NCI-H82 treated with DMSO at 0.1 percent for 48 hours (cell line): ENCODE measurements around the gene TMEM175.

Experiments used
- DNase-seq: peaks from one replicate; lab custom pipeline; 2025; ENCODE audit not compliant: unreplicated experiment; lab: John Stamatoyannopoulos, UW

Gene TMEM175, protein sequence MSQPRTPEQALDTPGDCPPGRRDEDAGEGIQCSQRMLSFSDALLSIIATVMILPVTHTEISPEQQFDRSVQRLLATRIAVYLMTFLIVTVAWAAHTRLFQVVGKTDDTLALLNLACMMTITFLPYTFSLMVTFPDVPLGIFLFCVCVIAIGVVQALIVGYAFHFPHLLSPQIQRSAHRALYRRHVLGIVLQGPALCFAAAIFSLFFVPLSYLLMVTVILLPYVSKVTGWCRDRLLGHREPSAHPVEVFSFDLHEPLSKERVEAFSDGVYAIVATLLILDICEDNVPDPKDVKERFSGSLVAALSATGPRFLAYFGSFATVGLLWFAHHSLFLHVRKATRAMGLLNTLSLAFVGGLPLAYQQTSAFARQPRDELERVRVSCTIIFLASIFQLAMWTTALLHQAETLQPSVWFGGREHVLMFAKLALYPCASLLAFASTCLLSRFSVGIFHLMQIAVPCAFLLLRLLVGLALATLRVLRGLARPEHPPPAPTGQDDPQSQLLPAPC

DNA sequence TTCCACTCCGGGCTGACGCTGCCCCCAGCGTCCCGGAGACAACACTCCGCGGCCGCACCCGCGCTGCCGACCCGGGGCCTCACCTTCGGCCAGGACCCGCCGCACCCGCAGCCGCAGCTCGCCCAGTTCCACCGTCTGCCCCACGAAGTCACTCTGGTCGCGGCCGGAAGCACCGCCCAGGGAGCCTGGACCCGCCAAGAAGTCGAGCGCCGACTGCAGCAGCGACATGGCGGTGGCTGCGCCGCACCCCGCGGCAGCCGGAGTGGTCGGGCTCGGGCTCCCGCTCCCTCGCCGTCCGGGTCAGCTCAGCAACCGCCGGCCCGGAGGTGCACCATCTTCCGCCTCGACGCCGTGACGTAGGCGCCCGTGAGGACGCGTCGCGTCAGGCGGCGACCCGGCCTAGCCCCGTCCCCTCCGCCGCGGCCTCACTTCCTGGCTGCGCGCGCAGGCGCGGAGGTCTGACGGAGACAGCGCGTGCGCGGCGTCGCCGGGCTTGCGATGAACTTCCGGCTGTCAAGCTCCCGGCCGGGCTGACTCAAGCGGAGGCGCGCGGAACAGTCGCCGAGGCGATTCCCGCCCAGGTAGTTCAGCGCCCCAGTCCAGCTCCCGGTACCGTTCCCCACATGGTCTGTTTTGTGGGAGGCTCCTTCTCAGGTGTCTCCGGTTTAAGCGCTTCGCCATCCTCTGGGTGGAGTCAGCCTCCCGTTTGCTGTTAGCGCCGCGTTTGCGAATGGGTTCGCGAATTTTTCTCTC is at the start of gene TMEM175, which contains the start of gene GAK:
TSS of gene TMEM175 (plus strand) at position 501 of the 753 bp plus-strand sequence. CDS start 15,280 bp downstream, outside the sequence.
TSS of gene GAK (minus strand) at position 357 of the 753 bp plus-strand sequence. CDS start at position 228, 129 bp downstream.
- DNase-seq = peak; percentile 50

DNA sequence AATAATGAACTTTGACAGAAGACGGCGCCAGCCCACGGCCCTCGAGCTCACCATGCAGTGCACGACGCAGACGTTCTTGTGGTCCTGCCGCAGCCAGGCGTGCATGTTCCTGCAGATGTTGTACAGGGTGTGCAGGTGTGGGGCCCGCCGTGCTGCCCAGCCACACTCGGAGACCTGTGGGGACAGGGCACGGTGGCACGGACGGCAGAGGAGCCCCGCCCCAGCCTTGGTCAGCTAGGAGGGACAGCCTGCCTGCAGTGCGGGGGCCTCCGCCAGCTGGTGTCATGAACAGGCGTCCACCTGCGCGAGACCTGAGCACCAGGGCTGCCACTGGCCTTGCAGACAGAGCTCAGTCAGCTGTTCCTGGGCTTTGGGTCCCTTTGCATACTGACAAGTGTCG is 49.6 kb upstream of the TMEM175 start:
- DNase-seq = no peak

DNA sequence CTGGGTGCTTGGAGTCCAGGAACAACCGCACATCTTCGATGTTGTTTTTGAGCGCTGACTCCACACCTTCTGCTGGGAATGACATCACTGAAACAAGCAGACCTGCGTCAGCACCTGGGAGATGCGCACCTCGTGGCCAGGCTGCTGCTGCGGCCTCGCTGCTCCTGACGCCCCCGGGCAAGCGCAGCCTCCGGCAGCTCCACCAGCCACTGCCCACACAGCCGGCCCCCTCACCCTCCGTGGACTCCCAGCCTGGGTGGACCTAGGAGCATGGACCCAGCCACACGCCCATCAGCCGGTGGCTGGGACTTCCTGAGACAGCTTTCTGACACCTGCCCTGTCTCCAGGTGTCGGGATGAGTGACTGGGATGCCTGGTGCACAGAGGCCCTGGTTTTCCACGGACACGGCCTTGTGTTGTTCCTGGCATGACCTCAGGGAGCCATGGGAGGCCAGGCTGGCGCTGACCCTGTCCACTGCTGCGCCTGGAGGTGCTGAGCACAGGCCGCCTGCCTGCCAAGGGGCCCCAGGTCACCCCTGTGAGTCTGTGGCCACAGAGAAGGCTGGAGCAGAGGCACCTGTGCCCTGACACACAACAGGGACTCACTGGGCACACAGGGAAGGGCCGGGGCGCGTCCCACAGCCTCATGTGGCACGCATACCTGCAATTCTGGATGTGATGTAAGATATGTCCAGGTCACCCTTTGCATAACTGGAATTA is 48.7 kb upstream of the TMEM175 start:
- no peak for DNase-seq

DNA sequence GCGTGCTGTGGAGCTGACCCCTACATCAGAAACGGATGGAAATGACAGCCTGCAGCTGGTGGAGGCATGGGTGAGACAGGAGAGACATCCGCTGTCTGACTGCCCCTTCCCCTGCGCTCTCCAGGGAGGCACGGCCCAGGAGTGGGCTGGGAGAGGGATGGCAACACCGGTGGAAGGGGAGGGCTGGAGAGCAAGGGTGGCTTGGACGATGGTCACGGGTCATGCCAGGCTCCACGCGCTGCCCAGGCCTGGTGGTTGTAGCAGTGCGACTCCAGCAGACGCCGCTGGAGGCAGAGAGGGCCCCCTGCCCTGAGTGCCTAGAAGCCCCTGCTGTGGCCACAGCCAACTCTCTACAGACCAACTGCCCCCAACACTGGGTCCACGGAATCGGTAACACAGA is 48.0 kb upstream of the TMEM175 start:
- DNase-seq = no peak

DNA sequence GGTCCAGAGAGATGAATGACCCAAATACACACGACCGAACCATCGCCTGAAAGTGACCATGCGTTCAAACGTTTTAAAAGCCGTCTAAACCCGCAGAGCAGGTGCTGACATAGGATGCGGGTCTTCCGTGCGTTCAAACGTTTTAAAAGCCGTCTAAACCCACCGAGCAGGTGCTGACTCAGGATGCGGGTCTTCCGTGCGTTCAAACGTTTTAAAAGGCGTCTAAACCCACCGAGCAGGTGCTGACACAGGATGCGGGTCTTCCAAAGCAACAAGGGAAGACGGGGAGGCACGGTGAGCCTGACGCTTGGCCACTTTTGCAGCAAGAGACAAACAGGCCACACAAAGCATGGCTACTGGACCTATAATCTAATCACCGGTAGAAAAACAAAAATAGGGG is 47.4 kb upstream of the TMEM175 start:
- no peak for DNase-seq

DNA sequence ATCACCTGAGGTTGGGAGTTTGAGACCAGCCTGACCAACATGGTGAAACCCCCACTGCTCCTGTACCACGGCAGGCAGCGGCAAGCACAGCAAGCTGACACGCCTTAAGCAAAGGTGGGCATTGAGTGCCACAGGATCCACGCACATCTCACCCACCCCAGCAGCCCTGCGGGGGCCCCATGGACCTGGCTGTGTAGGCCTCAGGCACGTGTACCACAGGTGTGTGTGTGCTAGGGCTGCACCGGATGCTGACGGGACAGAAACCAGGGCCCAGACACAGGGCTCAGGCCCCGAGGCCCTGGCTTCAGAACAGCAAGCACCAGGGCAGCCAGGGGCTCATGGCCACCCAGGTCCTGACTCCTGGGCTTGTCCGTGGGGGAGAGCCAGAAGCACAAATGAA is 46.9 kb upstream of the TMEM175 start:
- no peak for DNase-seq

DNA sequence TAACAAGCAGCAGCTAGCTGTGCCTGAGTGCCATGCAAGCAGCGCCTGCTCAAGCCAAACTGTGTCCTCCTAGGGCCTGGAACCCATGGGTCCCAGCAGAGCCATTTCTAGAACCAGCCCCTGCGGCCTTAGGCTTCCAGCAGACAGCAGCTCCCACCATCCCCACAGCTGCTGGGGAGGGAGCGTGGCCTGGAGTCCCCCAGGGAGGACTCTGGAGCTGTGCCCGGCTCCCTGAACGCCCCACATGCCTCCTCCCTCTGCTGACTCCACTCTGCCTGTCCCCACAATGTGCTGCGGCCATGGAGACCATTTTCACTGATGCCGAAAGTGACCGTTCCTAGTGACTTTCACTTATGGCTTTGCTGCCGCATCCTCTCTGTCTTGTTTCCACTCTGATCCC is 46.0 kb upstream of the TMEM175 start:
- DNase-seq = no peak

DNA sequence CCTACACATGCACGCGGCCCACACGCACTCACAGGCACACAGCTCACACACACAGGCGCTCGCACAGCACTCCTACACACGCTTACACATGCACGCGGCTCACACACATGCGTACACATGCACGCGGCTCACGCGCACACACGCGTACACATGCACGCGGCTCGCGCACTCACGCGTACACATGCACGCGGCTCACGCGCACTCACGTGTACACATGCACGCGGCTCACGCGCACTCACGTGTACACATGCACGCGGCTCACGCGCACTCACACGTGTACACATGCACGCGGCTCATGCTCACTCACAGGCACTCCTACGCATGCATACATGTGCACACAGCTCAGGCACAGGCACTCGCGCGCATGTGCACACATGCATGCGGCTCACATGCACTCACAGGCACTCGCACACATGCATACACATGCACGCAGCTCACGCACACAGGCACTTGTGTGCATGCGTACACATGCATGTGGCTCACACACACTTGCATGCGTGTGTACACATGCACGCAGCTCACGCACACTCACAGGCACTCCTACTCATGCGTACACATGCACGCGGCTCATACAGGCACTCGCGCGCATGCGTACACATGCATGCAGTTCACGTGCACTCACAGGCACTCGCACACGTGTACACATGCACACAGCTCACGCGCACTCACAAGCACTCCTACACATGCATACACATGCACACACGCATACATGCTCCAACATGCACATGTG is 45.1 kb upstream of the TMEM175 start:
- DNase-seq = no peak

DNA sequence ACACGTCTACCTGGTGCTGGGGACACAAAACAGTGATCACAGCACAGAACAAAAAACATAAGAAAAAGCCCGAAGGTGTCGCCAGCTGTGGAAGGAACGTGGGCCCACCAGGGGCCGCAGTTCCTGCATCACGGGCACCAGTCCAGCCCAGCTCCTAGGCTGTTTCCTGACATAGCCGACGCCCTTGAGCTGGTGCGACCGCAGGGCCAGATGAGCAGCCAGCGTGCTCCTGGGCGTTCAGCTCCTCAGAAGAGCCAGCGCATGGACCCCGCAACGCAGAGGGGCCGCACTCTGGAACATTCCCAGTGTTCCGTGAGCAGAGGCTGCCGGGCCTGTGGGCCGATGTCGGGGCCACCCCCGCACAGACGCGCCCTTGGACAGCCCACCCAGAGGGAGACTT is 44.2 kb upstream of the TMEM175 start:
- DNase-seq = no peak

DNA sequence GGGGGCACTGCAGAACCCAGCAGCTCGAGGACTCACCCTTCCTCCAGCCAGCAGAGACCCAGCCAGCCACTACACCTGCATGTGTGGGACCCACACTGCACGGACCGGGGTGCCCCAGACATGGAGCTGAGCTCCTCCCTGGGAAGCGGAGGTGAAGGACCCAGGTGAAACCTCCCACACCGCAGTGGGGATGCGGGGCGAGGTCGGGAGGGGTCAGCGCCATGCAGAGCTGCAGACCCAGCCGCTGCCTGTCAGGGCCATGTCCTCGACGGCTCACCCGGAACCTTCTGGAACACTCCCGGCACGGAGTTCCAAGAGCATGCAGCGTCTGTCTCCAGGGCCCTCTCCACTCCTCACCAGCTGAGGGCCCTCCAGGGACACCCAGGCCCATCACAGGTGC is 42.7 kb upstream of the TMEM175 start:
- no peak for DNase-seq

DNA sequence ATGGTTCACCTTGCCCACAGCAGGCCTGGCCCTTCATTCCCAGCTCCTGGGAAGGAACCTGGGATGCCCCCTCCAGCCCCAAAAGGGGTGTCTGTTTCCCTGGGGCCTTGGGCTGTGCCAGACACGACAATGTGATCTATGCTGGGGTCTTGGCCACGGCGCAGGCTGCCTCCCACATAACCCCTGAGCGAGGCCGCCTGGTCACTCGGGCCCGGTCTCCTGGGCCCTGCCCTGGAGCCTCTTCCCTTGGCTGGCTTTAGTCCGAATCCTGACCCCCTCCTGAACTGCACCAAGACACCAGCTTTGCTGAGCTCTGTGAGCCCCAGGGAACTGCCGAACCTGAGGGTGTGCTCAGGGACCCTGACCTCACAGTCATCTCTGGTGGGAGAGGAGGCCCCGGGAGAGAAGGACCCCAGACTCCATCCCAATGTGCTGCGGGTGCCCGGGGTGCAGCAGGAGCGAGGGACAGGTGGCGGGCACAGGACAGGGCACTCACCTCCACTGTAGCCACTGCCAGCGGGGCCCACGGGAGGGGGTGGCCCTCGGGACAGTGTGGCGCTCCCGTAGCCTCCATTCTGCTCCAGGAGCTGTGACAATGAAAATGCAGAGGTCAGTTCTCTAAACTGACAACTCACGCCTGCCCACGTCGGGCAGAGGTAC is 42.1 kb upstream of the TMEM175 start:
- no peak for DNase-seq

DNA sequence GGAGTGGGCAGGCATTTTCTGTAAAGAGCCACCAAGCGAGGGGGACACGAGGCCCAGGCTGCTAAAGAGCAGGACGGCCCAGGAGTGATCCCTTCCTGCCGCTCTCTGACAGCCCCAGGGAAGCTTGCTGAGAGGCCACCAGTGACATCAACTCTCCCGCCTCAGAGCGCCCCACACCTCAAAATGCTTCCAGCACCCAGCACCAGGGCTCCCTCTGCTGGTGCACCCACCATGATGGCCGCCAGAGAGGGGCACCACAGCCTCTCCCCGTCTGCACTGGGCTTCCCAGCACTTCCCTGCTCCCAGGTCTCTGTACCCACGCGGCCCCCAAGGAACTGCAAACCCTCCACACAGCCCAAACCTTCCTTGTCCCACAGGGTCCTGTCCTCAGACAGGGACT is 40.5 kb upstream of the TMEM175 start:
- DNase-seq = no peak

DNA sequence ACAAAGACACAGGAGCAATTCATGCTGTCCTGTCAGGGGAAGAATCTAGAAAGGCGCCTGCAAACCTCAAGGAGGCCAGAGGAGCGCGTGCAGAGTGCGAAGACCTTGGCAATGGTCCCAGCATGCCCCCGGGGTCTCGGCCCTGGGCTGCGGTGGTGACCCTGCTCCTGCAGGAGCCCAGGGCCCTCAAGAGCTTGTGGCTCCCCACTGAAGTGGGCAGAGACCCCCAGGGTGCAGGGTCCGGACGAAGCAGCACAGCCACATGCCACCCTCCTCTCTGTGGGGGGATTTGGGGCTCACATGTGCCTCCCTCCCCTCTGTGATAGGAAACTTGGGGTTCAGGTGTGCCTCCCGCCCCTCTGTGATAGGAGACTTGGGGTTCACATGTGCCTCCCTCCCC is 39.5 kb upstream of the TMEM175 start:
- no peak for DNase-seq

DNA sequence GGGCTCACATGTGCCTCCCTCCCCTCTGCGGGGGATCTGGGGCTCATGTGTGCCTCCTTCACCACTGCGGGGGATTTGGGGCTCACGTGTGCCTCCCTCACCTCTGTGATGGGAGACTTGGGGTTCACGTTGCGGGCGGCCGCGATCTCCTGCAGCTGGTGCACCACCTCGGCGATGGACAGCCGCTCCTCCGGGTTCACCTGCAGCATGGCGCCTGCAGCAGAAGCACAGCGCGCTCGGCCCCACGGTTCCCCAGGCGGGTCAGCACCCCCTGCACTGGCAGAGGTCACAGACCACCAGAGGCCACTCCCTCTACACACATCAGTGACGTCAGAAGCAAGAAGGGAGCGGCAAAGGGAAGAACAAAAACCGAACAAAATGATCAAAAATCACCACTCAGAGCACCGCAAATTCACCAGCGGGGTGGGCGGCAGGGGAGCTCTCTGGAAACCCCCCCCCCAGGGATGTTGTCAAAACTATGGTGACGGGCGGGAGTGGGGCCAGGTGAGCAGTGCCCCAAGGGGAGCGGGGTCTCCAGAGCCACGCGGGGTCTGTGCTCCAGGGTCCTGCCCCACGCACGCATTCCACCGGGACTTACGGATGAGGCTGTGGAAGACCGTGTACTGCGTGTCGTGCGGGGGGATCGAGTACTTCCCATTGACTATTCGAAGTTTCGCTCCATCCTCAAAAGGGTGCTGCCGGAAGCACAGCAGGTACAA is 38.8 kb upstream of the TMEM175 start:
- no peak for DNase-seq

DNA sequence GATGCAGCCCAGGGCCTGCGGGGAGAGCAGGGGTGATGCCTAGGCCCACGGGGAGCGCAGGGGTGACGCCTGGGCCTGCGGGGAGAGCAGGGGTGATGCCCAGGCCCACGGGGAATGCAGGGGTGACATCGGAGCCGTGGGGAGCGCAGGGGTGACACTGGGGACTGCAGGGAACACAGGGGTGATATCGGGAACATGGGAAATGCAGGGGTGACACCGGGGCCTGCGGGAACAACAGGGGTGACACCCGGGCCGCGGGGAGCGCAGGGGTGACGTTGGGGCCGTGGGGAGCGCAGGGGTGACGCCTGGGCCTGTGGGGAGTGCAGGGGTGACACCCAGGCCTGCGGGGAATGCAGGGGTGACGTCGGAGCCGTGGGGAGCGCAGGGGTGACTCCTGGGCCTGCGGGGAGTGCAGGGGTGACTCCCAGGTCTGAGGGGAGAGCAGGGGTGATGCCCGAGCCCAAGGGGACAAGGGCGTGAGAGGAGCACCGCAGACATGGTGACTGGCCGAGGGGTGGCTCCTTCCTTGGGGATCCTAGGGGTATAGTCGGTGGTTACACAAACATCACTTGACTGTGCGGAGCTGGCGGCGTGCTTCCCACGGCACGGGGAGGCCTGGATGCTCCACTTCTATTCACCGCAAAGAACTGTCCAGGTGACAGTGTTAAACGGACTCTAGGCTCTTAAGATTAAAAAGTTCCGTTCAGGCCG is 38.1 kb upstream of the TMEM175 start:
- no peak for DNase-seq

DNA sequence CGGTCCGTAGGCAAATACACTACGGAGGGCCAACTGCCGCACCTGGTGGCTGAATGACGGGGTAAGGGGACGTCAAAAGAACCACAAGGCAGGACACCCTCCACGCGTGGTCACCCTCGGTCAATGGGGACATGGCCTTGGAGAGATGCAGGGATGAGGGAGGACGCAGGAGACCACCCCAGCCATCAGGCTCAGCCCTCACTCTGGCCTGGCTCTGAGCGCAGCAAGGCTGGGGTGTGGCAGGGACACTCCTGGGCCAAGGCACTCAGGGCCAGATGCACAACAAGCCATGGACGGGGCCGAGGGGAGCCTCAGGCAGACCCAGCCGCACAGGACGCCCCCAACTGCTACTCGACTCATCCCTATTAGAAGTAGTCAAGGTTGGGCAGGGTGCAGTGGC is 36.7 kb upstream of the TMEM175 start:
- DNase-seq = no peak

DNA sequence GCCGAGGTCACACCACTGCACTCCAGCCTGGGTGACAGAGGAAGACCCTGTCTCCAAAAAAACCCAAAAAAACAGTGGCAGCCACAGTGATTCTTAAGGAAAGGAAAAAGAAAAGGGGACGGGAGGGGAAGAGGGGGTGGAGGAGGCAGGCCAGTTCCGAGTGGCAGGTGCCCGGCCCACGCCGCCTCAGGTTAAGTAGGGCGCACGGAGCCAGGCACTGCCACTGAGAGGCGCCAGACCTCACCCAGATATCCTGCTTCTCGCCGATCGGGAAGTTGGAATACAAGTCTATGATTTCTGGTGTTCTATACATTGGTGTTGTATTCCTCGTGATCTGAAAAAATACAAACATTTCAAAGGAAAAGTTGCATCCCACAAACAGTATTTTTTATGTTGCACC is 36.0 kb upstream of the TMEM175 start:
- no peak for DNase-seq

DNA sequence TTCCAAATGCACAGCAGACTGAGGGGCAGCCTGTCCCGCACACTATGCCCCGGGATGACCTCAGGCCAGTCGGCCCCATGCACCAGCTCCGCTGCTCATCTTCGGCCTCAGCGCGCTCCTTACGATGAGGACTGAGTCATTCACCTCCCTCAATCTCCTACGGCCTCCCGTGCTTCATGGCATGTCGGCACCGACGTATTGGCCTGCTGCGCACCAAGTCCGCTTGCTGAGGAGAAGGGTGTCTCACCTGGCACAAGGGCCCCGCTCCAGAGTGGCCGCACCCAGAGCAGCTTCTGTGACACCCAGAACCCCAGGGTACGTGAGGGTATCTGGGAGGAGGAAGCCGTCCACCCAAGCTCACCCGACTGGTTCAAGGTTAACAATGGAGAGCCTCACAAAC is 35.6 kb upstream of the TMEM175 start:
- no peak for DNase-seq

DNA sequence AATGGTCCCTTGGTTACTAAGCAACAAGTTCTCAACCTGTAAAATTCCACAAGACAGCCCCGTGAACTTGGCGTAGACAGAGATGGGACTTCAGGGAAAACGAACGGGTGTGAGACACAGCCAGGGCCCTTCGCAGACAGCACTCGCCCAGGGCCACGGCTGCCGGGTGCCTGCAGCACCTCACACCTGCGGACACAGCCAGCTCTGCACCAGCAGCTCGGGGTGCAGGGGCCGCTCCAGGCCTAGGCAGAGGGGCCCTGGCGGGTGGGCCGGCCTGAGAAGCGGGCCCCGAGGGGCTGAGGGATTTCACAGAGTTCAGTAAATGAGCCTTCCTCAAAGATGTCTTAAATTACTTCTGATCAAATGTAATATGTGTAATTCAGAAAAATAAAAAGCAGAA is 34.1 kb upstream of the TMEM175 start:
- DNase-seq = no peak
